NK-92 (cell line): Measurements from ENCODE around the gene TTLL7.

Source experiments
- DNase-seq: peaks from one replicate; lab custom pipeline; 2025; ENCODE audit not compliant: unreplicated experiment; lab: John Stamatoyannopoulos, UW

The TTLL7 gene

GRCh38 chr1:83887483-83887882 lies 111.4 kb downstream of the TTLL7 start:
- DNase-seq: no peak

DNA sequence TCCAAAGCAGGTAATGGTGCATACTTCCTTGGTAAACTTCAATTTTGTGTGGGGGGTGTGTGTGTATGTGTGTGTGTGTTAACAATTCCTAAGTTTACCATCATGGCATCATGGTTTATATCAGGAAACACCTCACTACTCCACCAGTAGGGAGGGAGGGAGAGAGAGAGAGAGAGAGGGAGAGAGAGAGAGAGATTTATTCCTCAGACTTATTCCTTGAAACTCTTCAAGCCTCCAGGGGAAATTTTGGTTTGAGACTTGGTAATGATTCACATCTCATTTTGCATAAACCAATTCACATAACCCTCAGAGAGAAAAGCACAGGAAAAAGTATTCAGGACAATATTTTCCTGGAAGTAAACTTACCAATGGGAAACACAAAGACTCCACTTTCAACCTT lies 115.0 kb downstream of the TTLL7 start:
- no peak for DNase-seq

- no peak for DNase-seq
Measured at GRCh38 chr1:83882906-83883305, 116.0 kb downstream of the TTLL7 start.

DNA sequence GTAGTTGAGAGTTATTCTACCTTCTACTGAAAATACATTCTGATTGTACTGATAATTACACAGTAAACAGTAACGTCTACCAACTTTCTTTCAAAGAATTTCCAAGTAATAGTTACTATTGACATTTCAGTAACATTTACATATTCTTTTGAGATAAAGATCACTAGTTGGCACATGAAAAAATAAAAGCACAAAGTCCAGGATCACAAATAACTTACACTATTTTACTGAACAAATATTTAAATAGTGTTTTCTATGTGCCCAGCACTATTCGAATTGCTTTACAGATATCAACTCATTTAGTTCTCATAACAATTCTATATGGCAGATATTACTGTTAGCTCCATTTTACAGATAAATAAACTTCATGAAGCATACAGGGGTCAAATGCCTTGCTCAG lies 126.4 kb downstream of the TTLL7 start:
- DNase-seq: no peak

GRCh38 chr1:83864991-83865390 lies 133.9 kb downstream of the TTLL7 start:
- no peak for DNase-seq

DNA sequence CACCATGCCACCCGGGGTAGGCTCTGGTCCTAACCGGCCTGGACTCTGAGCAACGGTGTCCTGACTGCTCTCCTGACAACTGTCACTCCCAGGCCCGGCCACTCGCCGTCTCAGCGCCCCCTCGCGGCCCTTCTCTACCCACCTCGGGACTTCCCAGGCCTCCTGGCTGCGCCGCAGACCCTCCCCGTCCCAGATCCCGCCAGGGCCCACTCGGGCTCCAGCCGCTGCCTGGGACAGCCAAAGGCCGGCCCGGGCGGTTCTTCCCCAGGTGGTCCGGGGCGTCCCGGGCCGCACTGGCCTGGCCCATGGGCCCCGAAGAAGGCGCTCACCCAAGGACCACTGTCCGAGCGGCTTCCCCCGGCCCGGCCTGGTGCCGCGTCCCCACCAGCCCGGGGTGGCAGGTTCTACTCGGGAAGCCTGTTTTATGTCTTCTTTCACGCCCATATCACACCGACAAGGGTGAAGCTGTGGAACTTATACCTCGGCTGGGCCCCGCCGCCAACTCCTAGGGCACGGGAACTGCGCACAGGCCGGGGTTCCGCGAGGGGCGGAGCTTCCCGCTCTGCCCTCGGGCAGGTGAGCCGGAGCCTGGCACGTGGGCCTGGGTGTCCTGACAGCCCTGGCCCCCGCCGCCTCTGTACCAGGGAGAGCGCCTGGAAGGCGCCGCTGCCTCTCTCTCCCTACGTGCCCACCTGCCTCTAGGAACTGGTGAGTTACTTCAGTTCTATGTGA lies 138.3 kb downstream of the TTLL7 start:
- DNase-seq: no peak

DNA sequence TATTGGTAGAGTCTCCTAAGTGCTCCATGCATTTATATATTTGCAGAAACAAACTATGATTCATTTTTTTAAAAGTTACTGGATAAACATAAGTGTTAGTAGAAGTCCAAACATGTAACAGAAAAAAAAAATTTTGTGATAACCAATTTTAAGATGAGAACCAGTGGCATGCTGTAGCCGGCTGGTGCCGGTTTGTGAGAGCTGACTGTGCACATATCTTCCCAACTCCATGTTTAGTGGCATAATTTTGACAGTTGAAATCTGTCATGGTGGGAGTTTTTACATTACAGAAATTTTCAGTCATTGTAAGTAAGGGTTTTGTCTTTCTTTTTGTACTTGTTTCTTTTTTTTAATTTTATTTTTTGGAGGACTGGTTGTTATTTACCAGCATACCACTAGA lies 141.2 kb downstream of the TTLL7 start:
- no peak for DNase-seq

- DNase-seq: no peak
Measured at GRCh38 chr1:83857103-83857502, 141.8 kb downstream of the TTLL7 start.

DNA sequence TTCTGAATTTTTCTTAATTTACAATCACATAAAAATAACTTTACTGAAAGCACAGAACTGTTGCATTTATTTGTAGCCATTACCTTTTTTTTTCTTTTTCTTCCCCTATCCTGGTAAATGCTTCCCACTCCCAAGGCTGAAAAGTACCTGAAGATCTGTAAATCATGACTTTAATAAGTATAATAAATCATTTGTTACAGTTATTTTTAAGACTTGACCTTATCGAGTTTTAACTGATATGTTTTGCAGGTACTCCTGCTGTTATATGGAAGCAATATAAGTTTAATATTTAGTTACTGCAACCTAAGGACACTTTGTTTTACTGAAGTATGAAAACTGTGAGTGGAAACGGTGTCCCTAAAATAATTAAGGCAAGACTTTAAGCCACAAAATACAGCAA lies 142.6 kb downstream of the TTLL7 start:
- DNase-seq: no peak

GRCh38 chr1:83854456-83854855 lies 144.5 kb downstream of the TTLL7 start:
- DNase-seq: no peak

- DNase-seq: no peak
Measured at GRCh38 chr1:83850834-83851233, 148.1 kb downstream of the TTLL7 start.

DNA sequence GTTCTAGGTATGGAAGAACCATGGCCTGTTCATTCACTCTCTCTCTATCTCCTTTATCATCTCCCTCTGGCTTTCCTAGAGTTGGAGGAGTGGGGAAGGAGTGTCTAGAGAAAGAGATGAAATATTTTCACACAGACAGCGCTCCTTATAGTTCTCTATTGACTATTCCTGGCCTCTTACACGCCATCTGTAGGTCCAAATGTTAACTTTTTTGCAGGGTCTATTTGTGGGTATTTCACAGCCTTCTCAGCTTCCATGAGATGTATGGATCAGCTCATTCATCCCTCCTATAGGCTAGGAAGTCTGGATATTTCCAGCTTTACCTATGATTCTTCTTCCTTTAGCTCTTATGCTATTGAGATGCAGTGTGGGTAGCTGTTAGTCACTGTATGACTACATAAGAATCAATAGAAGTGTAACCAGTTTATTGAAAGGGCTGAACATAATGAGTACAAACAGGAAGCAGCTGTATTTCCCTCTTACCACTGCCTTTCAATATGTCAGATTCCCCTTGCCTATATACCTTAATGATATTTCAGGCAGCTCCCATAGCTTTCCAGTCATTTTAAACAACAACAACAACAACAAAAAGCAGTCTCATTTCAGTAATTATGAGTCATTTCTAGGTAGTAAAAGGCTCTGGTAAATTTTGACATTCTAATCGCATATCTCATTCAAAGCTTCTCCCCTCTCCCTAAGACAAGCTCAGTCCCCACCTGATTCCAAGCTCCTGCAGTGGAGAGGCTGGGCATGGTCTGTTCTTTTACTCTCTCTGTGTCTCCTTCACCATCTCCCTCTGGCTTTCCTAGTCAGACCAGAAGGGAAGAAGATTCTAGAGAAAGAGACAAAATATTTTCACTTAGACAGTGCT lies 149.5 kb downstream of the TTLL7 start:
- DNase-seq: no peak

DNA sequence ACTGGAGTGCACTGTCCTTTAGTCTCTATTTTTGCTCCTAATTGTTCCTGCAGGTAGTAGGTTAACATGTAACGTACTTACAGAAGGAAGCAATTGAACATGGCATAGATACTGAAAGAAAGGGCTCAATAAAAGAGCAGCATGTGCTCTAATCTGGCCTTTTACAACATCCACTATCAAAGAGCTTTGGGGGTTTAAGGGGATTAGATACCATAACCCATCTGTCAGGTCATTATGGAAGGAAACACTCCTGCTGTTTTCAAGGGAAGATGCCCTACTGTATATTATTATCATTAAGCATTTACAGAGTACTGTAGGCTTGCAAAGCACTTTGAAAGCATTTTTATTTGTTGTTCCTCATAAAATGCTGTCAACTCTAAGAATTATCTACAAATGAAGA lies 152.8 kb downstream of the TTLL7 start:
- no peak for DNase-seq

- DNase-seq: no peak
Measured at GRCh38 chr1:83845437-83846071, 153.4 kb downstream of the TTLL7 start.

DNA sequence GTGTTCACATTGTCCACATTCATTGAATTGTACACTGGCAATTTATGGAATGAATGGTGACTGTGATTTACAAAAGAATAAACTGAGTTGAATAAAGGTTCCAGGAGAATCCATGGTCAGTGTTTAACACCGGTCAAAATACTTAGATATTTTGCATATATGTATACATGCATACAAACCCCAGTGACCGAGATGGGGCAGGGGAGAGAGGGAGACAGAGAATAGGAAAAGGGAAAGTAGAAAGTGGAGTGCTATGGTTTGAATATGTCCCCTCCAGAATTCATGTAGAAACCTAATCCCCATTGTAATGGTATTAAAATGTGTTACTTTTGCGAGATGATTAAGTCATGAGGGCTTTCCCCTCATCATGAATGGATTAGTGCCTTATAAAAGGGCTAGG lies 154.4 kb downstream of the TTLL7 start:
- DNase-seq: no peak

GRCh38 chr1:83839566-83840173 lies 159.3 kb downstream of the TTLL7 start:
- no peak for DNase-seq

- no peak for DNase-seq
Measured at GRCh38 chr1:83838573-83838972, 160.4 kb downstream of the TTLL7 start.

DNA sequence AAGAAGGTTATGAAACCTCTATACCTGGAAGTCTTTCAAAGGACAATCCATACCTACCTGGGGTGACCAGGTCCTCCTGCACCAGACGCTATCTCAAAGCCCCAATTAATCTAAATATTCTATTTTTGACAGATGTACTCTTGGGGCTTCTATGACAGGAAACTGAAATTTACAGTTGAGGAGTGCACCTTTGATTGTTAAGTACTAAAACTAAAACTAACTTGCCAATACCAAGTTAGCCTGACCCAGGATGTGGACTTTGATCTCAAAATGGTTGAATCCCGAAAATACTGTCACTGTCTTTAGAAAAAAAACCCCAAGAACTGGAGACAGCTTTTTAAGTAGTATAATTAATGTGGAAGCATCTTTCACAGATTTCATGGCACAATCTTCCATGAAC lies 162.4 kb downstream of the TTLL7 start:
- no peak for DNase-seq

DNA sequence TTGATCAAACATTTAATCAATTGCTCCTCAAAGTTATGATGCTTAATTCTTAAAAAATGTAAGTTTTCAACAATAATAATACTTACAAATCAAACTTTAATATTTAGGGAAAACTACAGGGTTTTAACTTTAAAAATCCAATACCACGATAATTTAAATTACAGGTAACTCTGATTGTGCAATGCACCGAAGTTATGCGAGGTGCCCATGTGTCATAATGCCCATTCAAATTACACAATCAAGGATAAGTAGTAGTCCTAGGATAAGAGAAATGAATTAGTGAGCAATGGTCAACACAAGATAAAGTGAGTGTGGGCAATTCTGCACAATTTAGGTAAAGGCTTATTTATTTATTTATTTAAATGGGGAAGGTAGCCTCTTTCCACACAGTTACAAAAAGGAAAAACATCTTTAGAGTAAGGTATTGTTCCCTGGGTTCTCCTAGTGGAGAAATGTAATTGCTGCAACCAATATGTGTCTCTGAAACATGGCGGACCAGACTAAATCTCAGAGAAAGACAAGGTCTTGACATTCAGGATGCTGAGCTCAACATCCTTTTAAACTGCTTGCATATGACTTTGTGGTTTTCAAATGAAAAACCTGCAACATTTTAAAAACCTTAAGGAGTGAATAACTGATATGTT lies 164.2 kb downstream of the TTLL7 start:
- no peak for DNase-seq

- DNase-seq: no peak
Measured at GRCh38 chr1:83832194-83832593, 166.7 kb downstream of the TTLL7 start.

DNA sequence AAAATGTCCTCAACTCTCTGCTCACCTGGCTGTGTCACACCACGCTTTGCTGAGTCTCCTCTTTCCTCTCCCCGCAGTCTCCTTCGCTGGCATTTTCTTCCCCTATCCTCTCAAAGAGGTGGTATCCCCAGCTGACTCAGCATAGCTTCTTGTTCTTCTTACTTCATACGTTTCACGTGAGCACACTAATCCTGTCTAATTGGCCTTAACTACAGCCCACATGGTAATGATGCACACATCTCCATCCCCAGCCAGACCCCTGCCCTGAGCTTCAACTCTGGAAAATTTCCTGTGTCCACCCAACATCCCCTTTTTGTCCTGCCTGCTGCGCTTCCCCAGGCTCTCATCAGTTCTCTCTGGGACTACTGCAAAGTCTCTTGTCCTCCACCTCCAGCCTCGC lies 169.8 kb downstream of the TTLL7 start:
- DNase-seq: no peak
